Spleen (tissue), 11 donors: ENCODE results near the gene ENOX1. TPM values are rescaled to one million over a fixed set of nuclear protein-coding genes. Genes with fewer than 3 reads are reported as not detected.

Source experiments
- DNase-seq: peaks from one replicate; pipeline ENCODE4 v3.0.0-alpha.2; 2020
- H3K27ac ChIP-seq, 8 donors: fragments of 200-600 bp; sonication (generic) in 7 of 8; 1 replicate in 4 of 8; 2 replicates in 4 of 8; pipeline versions ENCODE4 v1.5.0 to v1.8.0; 2016 to 2021; ENCODE audit warnings: inconsistent platforms in 4 of 8, mild to moderate bottlenecking in 4 of 8, moderate library complexity in 1 of 8
- H3K27me3 ChIP-seq, 7 donors: fragments of 200-600 bp; sonication (generic) in 6 of 7; replicated peaks in 1 of 7; 1 replicate in 4 of 7; 2 replicates in 3 of 7; pipeline versions ENCODE4 v1.5.0 to v1.8.0; 2016 to 2021; ENCODE audit warnings: inconsistent platforms in 3 of 7, mild to moderate bottlenecking in 1 of 7
- H3K36me3 ChIP-seq, 6 donors: fragments of 200-600 bp; sonication (generic) in 5 of 6; 1 replicate in 4 of 6; 2 replicates in 2 of 6; pipeline versions ENCODE4 v1.5.0 to v1.8.0; 2016 to 2021; ENCODE audit warnings: inconsistent platforms in 2 of 6
- H3K4me1 ChIP-seq, 6 donors: fragments of 200-600 bp; sonication (generic) in 5 of 6; 1 replicate in 3 of 6; 2 replicates in 3 of 6; pipeline versions ENCODE4 v1.5.0 to v1.8.0; 2016 to 2021; ENCODE audit warnings: inconsistent platforms in 3 of 6
- H3K4me3 ChIP-seq, 8 donors: fragments of 200-600 bp; sonication (generic) in 7 of 8; 1 replicate in 4 of 8; 2 replicates in 4 of 8; pipeline versions ENCODE4 v1.5.0 to v1.8.0; 2016 to 2021; ENCODE audit warnings: inconsistent platforms in 4 of 8, mild to moderate bottlenecking in 4 of 8, moderate library complexity in 2 of 8
- H3K9me3 ChIP-seq, 8 donors: fragments of 200-600 bp; sonication (generic) in 7 of 8; 1 replicate in 4 of 8; 2 replicates in 4 of 8; pipeline versions ENCODE4 v1.5.0 to v1.8.0; 2016 to 2021; ENCODE audit warnings: inconsistent platforms in 4 of 8
- POLR2A ChIP-seq, 3 donors: fragments of 450-650 bp; IDR thresholded peaks; one replicate each; pipeline ENCODE4 v1.5.1; 2017; ENCODE audit warnings: antibody characterized with exemption in 3 of 3, mild to moderate bottlenecking in 1 of 3
- POLR2AphosphoS5 ChIP-seq, 3 donors: sonication (generic); formaldehyde crosslinking; IDR thresholded peaks; one replicate each; pipeline ENCODE4 v1.5.1; 2017; ENCODE audit warnings: antibody characterized with exemption in 3 of 3
- WGBS, 5 donors: extraction: QIAGEN DNeasy Blood & Tissue Kit in 3 of 5; methylation state at CpG; one replicate each; pipeline versions ENCODE4 v1.1.5 to v1.1.7; 2013 to 2018; 5-methylcytosine and 5-hydroxymethylcytosine counted together
- intact Hi-C: fragments of 100-400 bp; cut with DNase I; formaldehyde crosslinking; loops from one replicate; pipeline ENCODE4 v1.15.0; 2023; ENCODE audit warnings: low total_unique reads
- polyA plus RNA-seq, 3 donors: library from polyadenylated mRNA; stranded (reverse); fragments of 200-250 nt; gene quantifications; one replicate each; pipeline ENCODE4 v1.2.1, GENCODE V29; 2013
- total RNA-seq, 7 donors: library from RNA; depleted of rRNA in 3 of 7; stranded (reverse); fragments of >200 nt in 3 of 7; fragmentation: NEBNext Ultra II Directional in 4 of 7; extraction: Animal tissue kit (Norgen Biotek cat#: 25700) in 4 of 7; gene quantifications; one replicate each; pipeline versions ENCODE4 v1.1.0 to v1.2.1, GENCODE V29; 2016 to 2021
- TF ChIP-seq, protein P1 (sequence below), 11 experiments: fragments of 200-600 bp in 7 of 11; fragments of 450-650 bp in 4 of 11; sonication (generic) in 4 of 11; IDR thresholded peaks in 8 of 11; conservative IDR thresholded peaks in 3 of 11; 1 replicate in 7 of 11; 2 replicates in 4 of 11; pipeline versions ENCODE4 v1.4.0 to v1.8.0; 2016 to 2021; ENCODE audit warnings: antibody characterized with exemption in 11 of 11, inconsistent platforms in 4 of 11, mild to moderate bottlenecking in 1 of 11
- donor health status: healthy with polysubstance abuse.
- donor health status: DM: no; HTN: no; CAD: no; lungs with moderate emphysema.
- donor health status: DM: no; HTN: no; CAD: no.
- donor health status: Bipolar disorder and iron deficiency.
- donor health status: healthy.
- donor health status: DM: no; HTN: no; CAD: no.
- donor health status: DM: yes; HTN: yes; CAD: no.

The ENOX1 gene
- total and polyA plus RNA-seq, 10 donors: 0.42 to 1.3 (median 0.54) TPM; not detected in 1

DNA sequence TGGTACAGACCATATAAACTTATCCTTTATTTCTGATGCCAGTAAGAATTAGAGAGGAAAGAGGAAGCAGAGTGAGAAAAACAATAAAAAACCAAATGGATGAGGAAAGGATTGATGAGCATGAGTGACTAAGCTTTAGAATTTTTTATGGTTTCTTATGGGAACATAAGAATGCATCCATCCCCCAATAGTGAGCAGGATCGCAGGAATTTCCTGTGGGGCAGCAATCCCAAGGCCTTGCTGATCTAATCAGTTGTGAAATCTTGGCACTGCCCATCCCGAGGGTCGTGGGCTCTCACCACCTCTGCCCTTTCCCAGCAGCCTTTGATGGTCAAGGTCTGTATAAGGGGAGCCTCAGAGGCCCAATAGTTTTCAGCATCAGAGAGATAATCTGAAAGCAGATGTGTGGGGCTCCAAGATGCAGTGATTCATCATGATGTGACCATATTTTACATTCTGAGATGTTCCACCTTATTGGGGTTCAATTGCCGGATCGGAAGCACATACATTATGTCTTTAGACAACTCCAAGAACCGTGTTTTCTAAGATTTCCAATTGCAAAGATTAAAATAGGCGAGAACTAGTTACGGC is 541.3 kb downstream of the ENOX1 start:
- H3K27me3 ChIP-seq: no peaks in the 10 kb centered on the region
- no peak for DNase-seq
- intact Hi-C loops: no loop called here
- H3K27ac ChIP-seq: no peak overlapping the region
- TF ChIP-seq, protein P1, sequence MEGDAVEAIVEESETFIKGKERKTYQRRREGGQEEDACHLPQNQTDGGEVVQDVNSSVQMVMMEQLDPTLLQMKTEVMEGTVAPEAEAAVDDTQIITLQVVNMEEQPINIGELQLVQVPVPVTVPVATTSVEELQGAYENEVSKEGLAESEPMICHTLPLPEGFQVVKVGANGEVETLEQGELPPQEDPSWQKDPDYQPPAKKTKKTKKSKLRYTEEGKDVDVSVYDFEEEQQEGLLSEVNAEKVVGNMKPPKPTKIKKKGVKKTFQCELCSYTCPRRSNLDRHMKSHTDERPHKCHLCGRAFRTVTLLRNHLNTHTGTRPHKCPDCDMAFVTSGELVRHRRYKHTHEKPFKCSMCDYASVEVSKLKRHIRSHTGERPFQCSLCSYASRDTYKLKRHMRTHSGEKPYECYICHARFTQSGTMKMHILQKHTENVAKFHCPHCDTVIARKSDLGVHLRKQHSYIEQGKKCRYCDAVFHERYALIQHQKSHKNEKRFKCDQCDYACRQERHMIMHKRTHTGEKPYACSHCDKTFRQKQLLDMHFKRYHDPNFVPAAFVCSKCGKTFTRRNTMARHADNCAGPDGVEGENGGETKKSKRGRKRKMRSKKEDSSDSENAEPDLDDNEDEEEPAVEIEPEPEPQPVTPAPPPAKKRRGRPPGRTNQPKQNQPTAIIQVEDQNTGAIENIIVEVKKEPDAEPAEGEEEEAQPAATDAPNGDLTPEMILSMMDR (IDR thresholded peaks at IDR 0.05 in 8 of 11, conservative IDR thresholded peaks at IDR 0.05 in 3 of 11): no peak
- TF ChIP-seq POLR2AphosphoS5 (IDR thresholded peaks at IDR 0.05) (no peak), POLR2A (IDR thresholded peaks at IDR 0.05) (no peak)
- no peaks in the 10 kb centered on the region for H3K9me3 ChIP-seq
- no peak overlapping the region for H3K4me3 ChIP-seq
- whole genome bisulfite sequencing, 5 donors: 66 to 84% (median 81%) methylated on average over 8 of the region's 8 CpGs
- H3K36me3 ChIP-seq: no peaks in the 10 kb centered on the region
- H3K4me1 ChIP-seq: no peaks in the 10 kb centered on the region

GRCh38 chr13:43244481-43244880 is 542.3 kb downstream of the ENOX1 start:
- no peak for DNase-seq
- WGBS, 5 donors: 76 to 85% (median 83%) methylated on average over 5 of the region's 5 CpGs
- intact Hi-C loops: no loop called here
- Histone ChIP-seq H3K27me3 (no peaks in the 10 kb centered on the region), H3K9me3 (no peaks in the 10 kb centered on the region), H3K4me1 (no peaks in the 10 kb centered on the region), H3K27ac (no peak overlapping the region), H3K36me3 (no peaks in the 10 kb centered on the region), H3K4me3 (no peak overlapping the region)
- TF ChIP-seq, protein P1 (IDR thresholded peaks at IDR 0.05 in 8 of 11, conservative IDR thresholded peaks at IDR 0.05 in 3 of 11): no peak
- no peak for TF ChIP-seq POLR2A (IDR thresholded peaks at IDR 0.05)

DNA sequence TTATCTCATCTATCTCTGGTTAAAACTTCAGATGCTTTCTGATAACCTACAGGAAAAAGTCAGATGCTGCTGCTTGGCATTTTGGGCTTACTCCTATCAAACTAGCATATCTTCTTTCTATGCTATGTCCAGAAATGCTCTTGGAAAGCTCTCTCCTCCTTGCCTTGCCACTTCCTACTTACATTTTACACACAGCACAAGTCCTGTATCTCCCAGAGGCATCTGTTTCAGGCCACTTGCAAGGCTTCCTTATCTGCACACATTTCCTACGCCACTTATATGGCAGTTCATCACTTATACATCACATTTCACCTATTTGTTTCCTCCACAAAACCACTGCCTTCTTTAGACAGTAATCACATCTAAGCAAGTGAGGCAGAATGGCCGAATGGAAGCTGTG is 543.1 kb downstream of the ENOX1 start:
- Histone ChIP-seq H3K4me1 (no peaks in the 10 kb centered on the region), H3K36me3 (no peaks in the 10 kb centered on the region), H3K27me3 (no peaks in the 10 kb centered on the region), H3K27ac (no peak overlapping the region), H3K9me3 (no peaks in the 10 kb centered on the region), H3K4me3 (no peak overlapping the region)
- intact Hi-C loops: no loop called here
- TF ChIP-seq POLR2AphosphoS5 (IDR thresholded peaks at IDR 0.05): no peak
- TF ChIP-seq POLR2A (IDR thresholded peaks at IDR 0.05): no peak
- TF ChIP-seq, protein P1 (IDR thresholded peaks at IDR 0.05 in 8 of 11, conservative IDR thresholded peaks at IDR 0.05 in 3 of 11): no peak
- 28 to 43% (median 36%) methylated on average over 2 of the region's 2 CpGs for WGBS, 5 donors
- no peak for DNase-seq

DNA sequence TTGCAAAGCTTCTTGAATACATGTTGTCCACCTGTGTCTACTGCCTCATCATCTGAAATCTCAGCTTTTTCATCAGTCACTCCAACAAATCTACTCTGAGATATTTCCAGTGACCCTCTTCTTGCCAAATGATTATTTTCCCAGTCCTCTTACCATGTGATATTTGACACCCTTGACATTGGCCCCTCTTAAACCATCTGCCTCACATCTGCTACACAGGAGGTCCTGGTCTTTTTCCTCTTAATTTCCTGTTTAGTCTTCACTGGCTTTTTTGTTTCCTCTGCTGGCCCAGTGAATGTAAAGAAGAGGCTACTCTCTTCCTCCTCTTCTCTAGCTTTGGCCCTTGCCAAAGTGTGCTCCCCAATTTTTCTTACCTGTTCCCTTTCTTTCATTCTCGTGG is 544.7 kb downstream of the ENOX1 start:
- no peaks in the 10 kb centered on the region for H3K4me1 ChIP-seq
- WGBS, 5 donors: 75 to 86% (median 76%) methylated on average over 1 of the region's 1 CpG
- no peaks in the 10 kb centered on the region for H3K36me3 ChIP-seq
- no peak for DNase-seq
- TF ChIP-seq POLR2A (IDR thresholded peaks at IDR 0.05): no peak
- TF ChIP-seq, protein P1 (IDR thresholded peaks at IDR 0.05 in 8 of 11, conservative IDR thresholded peaks at IDR 0.05 in 3 of 11): no peak
- no peak for TF ChIP-seq POLR2AphosphoS5 (IDR thresholded peaks at IDR 0.05)
- no peaks in the 10 kb centered on the region for H3K9me3 ChIP-seq
- H3K27ac ChIP-seq: no peak overlapping the region
- intact Hi-C loops: no loop called here
- no peak overlapping the region for H3K4me3 ChIP-seq
- no peaks in the 10 kb centered on the region for H3K27me3 ChIP-seq
